ENCODE results near the gene PSIP1. TPM values are rescaled to one million over a fixed set of nuclear protein-coding genes. Genes with fewer than 3 reads are reported as not detected.
A peak's percentile ranks its signal among the peaks of the same experiment; 100 is the strongest.
"Not testable (repeated sequence)": the region's sequence is repeated elsewhere in the genome, so short reads cannot be mapped to it uniquely, and the experiment has no call there.

The PSIP1 gene
- total and polyA plus RNA-seq, 3 experiments from 2014 or later: 82.2 to 129 (median 86.3) TPM

GRCh38 chr9:15444141-15444540 lies 66.6 kb downstream of the PSIP1 start:
- peaks cover 14 to 80% (median 31%) of the 10 kb centered on the region in 3 donors for H3K36me3 Mint-ChIP-seq
- CTCF ChIA-PET: no interaction called here

GRCh38 chr9:15442264-15442663 lies 68.5 kb downstream of the PSIP1 start:
- DNase-seq; POLR2A ChIA-PET; H3K4me3 Mint-ChIP-seq; H3K27me3 Mint-ChIP-seq; CTCF ChIA-PET; H3K4me1 ChIP-seq (ENCODE audit: insufficient read depth, low read length); H3K27me3 ChIP-seq (ENCODE audit: insufficient read depth, low read length, poor library complexity, severe bottlenecking); H3K9me3 Mint-ChIP-seq; H3K27ac ChIP-seq (ENCODE audit: low read depth, low read length); H3K9me3 ChIP-seq (ENCODE audit: low read length); H3K27ac Mint-ChIP-seq; H3K4me3 ChIP-seq (ENCODE audit: low read length): not testable (repeated sequence)
- H3K36me3 ChIP-seq (ENCODE audit: insufficient read depth, low read length): peaks cover 24% of the 10 kb centered on the region
- Mint-ChIP-seq H3K36me3 (peaks cover 14 to 77% (median 19%) of the 10 kb centered on the region in 3 donors), H3K4me1 (peaks cover 24 to 30% (median 29%) of the 10 kb centered on the region in 3 donors)

More at GRCh38 chr9:15444141-15444540, 66.6 kb downstream of the PSIP1 start:
- H3K9me3 Mint-ChIP-seq: no peaks in the 10 kb centered on the region
- H3K27ac ChIP-seq (ENCODE audit: low read depth, low read length): no peak overlapping the region
- H3K27me3 Mint-ChIP-seq: no peaks in the 10 kb centered on the region
- H3K4me1 Mint-ChIP-seq: peaks cover 5 to 20% (median 16%) of the 10 kb centered on the region in 3 donors
- DNase-seq: no peak
- H3K36me3 ChIP-seq (ENCODE audit: insufficient read depth, low read length): peaks cover 31% of the 10 kb centered on the region
- no peaks in the 10 kb centered on the region for H3K4me1 ChIP-seq (ENCODE audit: insufficient read depth, low read length)
- H3K27ac Mint-ChIP-seq: peak overlapping the region in 1 of 8 donors; percentile 48
- no peaks in the 10 kb centered on the region for H3K27me3 ChIP-seq (ENCODE audit: insufficient read depth, low read length, poor library complexity, severe bottlenecking)
- no peak overlapping the region for H3K4me3 Mint-ChIP-seq
- no peak overlapping the region for H3K4me3 ChIP-seq (ENCODE audit: low read length)
- no peaks in the 10 kb centered on the region for H3K9me3 ChIP-seq (ENCODE audit: low read length)
- POLR2A ChIA-PET: no interaction called here

- CTCF ChIA-PET; H3K27me3 ChIP-seq (ENCODE audit: insufficient read depth, low read length, poor library complexity, severe bottlenecking); H3K27ac Mint-ChIP-seq; H3K4me1 ChIP-seq (ENCODE audit: insufficient read depth, low read length); H3K27me3 Mint-ChIP-seq; H3K9me3 Mint-ChIP-seq; H3K4me3 Mint-ChIP-seq; DNase-seq; H3K4me3 ChIP-seq (ENCODE audit: low read length); H3K9me3 ChIP-seq (ENCODE audit: low read length); POLR2A ChIA-PET; H3K27ac ChIP-seq (ENCODE audit: low read depth, low read length): not testable (repeated sequence)
- H3K36me3 Mint-ChIP-seq: peaks cover 14 to 76% (median 18%) of the 10 kb centered on the region in 3 donors
- peaks cover 25 to 31% (median 30%) of the 10 kb centered on the region in 3 donors for H3K4me1 Mint-ChIP-seq
- H3K36me3 ChIP-seq (ENCODE audit: insufficient read depth, low read length): peaks cover 20% of the 10 kb centered on the region
Observed at GRCh38 chr9:15441841-15442240, 68.9 kb downstream of the PSIP1 start.

- ChIA-PET CTCF (no interaction called here), POLR2A (interaction anchor here (0.6 kb wide), 1 partner anchor 17 kb away, joined by 3 read pairs; no protein-coding TSS in a partner anchor)
- H3K27ac Mint-ChIP-seq: peak overlapping the region in 1 of 8 donors; percentile 21
- peaks cover 20 to 69% (median 24%) of the 10 kb centered on the region in 3 donors for H3K36me3 Mint-ChIP-seq
- Histone ChIP-seq H3K36me3 (ENCODE audit: insufficient read depth, low read length) (peaks cover 18% of the 10 kb centered on the region), H3K9me3 (ENCODE audit: low read length) (no peaks in the 10 kb centered on the region), H3K4me1 (ENCODE audit: insufficient read depth, low read length) (no peaks in the 10 kb centered on the region), H3K4me3 (ENCODE audit: low read length) (no peak overlapping the region), H3K27ac (ENCODE audit: low read depth, low read length) (no peak overlapping the region), H3K27me3 (ENCODE audit: insufficient read depth, low read length, poor library complexity, severe bottlenecking) (no peaks in the 10 kb centered on the region)
- no peaks in the 10 kb centered on the region for H3K27me3 Mint-ChIP-seq
- DNase-seq: no peak
- H3K9me3 Mint-ChIP-seq: no peaks in the 10 kb centered on the region
- H3K4me3 Mint-ChIP-seq: no peak overlapping the region
- H3K4me1 Mint-ChIP-seq: peaks cover 29 to 46% (median 41%) of the 10 kb centered on the region in 3 donors
Observed at GRCh38 chr9:15438891-15439290, 71.9 kb downstream of the PSIP1 start.

DNA sequence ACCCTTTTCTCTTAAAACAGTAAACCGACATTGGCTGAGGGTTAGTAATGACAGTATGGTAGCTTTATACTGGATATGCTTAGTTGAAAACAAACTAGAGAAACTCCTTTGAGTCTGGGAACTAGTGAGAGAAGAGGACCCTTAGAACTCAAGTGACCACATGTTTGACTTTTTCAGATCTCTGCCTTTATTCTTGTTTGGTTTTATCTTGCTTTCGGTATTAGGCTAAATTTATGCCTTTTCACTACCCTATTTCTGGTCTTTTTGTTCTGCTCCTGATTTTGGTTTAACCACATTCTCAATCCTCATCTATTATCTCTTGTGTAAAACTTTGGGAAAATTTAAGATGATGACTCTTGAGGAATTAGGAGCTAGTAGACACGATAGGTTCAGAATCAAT lies 77.1 kb downstream of the PSIP1 start:
- Mint-ChIP-seq H3K27me3 (no peaks in the 10 kb centered on the region), H3K4me1 (peaks cover 50 to 79% (median 76%) of the 10 kb centered on the region in 3 donors), H3K27ac (peak overlapping the region in 1 of 8 donors; percentile 18), H3K36me3 (peaks cover 6 to 66% (median 20%) of the 10 kb centered on the region in 3 donors), H3K9me3 (no peaks in the 10 kb centered on the region), H3K4me3 (no peak overlapping the region)
- H3K36me3 ChIP-seq (ENCODE audit: insufficient read depth, low read length): peaks cover 17% of the 10 kb centered on the region
- ChIA-PET POLR2A (no interaction called here), CTCF (interaction anchor here (0.6 kb wide), 1 partner anchor 29 kb away, joined by 4 read pairs; no protein-coding TSS in a partner anchor)
- no peak overlapping the region for H3K27ac ChIP-seq (ENCODE audit: low read depth, low read length)
- no peaks in the 10 kb centered on the region for H3K9me3 ChIP-seq (ENCODE audit: low read length)
- DNase-seq: no peak
- H3K27me3 ChIP-seq (ENCODE audit: insufficient read depth, low read length, poor library complexity, severe bottlenecking): no peaks in the 10 kb centered on the region
- no peak overlapping the region for H3K4me3 ChIP-seq (ENCODE audit: low read length)
- H3K4me1 ChIP-seq (ENCODE audit: insufficient read depth, low read length): peaks cover 4% of the 10 kb centered on the region

- Mint-ChIP-seq H3K4me1 (peaks cover 48 to 79% (median 76%) of the 10 kb centered on the region in 3 donors), H3K9me3 (no peaks in the 10 kb centered on the region), H3K36me3 (peaks cover 6 to 65% (median 22%) of the 10 kb centered on the region in 3 donors), H3K4me3 (no peak overlapping the region), H3K27me3 (no peaks in the 10 kb centered on the region), H3K27ac (peak overlapping the region in 1 of 8 donors; percentile 78)
- DNase-seq: no peak
- Histone ChIP-seq H3K27me3 (ENCODE audit: insufficient read depth, low read length, poor library complexity, severe bottlenecking) (no peaks in the 10 kb centered on the region), H3K4me1 (ENCODE audit: insufficient read depth, low read length) (peaks cover 4% of the 10 kb centered on the region), H3K27ac (ENCODE audit: low read depth, low read length) (no peak overlapping the region), H3K4me3 (ENCODE audit: low read length) (no peak overlapping the region), H3K9me3 (ENCODE audit: low read length) (no peaks in the 10 kb centered on the region), H3K36me3 (ENCODE audit: insufficient read depth, low read length) (peaks cover 16% of the 10 kb centered on the region)
- POLR2A ChIA-PET: no interaction called here
- CTCF ChIA-PET: interaction anchor here (0.6 kb wide), 1 partner anchor 29 kb away, joined by 4 read pairs; no protein-coding TSS in a partner anchor
Observed at GRCh38 chr9:15433191-15433590, 77.6 kb downstream of the PSIP1 start.

GRCh38 chr9:15430920-15431844 lies 79.6 kb downstream of the PSIP1 start:
- CTCF ChIA-PET: interaction anchor here (0.6 to 1.1 kb wide), 3 partner anchors 79 to 153 kb away, joined by 3 read pairs; no protein-coding TSS in a partner anchor
- Mint-ChIP-seq H3K36me3 (peaks cover 5 to 60% (median 21%) of the 10 kb centered on the region in 3 donors), H3K9me3 (no peaks in the 10 kb centered on the region), H3K4me1 (peaks cover 48 to 80% (median 78%) of the 10 kb centered on the region in 3 donors), H3K27me3 (no peaks in the 10 kb centered on the region), H3K4me3 (no peak overlapping the region), H3K27ac (peak overlapping the region in 7 of 8 donors; percentile 3 to 80 (median 58))
- H3K36me3 ChIP-seq (ENCODE audit: insufficient read depth, low read length): peaks cover 18% of the 10 kb centered on the region
- no peak for DNase-seq
- POLR2A ChIA-PET: no interaction called here
- H3K4me3 ChIP-seq (ENCODE audit: low read length): no peak overlapping the region
- no peaks in the 10 kb centered on the region for H3K9me3 ChIP-seq (ENCODE audit: low read length)
- H3K27me3 ChIP-seq (ENCODE audit: insufficient read depth, low read length, poor library complexity, severe bottlenecking): no peaks in the 10 kb centered on the region
- H3K4me1 ChIP-seq (ENCODE audit: insufficient read depth, low read length): peaks cover 4% of the 10 kb centered on the region
- H3K27ac ChIP-seq (ENCODE audit: low read depth, low read length): no peak overlapping the region

DNA sequence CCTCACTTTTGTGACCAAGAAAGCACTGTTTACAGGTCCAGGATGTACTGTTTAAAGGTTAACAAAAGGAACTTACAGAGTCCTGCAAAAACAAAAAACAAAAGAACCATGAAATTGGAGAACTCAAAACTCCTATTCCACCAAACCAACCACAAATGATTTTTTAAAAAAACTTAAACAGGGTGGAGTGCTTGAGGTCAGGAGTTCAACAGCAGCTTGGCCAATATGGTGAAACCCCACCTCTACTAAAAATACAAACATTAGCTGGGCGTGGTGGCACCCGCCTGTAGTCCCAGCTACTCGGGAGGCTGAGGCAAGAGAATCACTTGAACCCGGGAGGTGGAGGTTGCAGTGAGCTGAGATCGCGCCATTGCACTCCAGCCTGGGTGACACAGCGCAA lies 83.1 kb downstream of the PSIP1 start:
- H3K4me3 ChIP-seq (ENCODE audit: low read length); H3K9me3 Mint-ChIP-seq; H3K9me3 ChIP-seq (ENCODE audit: low read length); H3K36me3 ChIP-seq (ENCODE audit: insufficient read depth, low read length); H3K27ac ChIP-seq (ENCODE audit: low read depth, low read length); DNase-seq; H3K27me3 ChIP-seq (ENCODE audit: insufficient read depth, low read length, poor library complexity, severe bottlenecking); H3K27me3 Mint-ChIP-seq; CTCF ChIA-PET: not testable (repeated sequence)
- Mint-ChIP-seq H3K27ac (peak overlapping the region in 1 of 8 donors; percentile 8), H3K4me3 (peak overlapping the region in 1 of 7 donors; percentile 38), H3K36me3 (peaks cover 10 to 59% (median 19%) of the 10 kb centered on the region in 3 donors), H3K4me1 (peaks cover 68 to 92% (median 86%) of the 10 kb centered on the region in 3 donors)
- H3K4me1 ChIP-seq (ENCODE audit: insufficient read depth, low read length): peaks cover 23% of the 10 kb centered on the region
- POLR2A ChIA-PET: interaction anchor here (0.5 to 0.6 kb wide), 2 partner anchors 100 to 103 kb away, joined by 3 to 8 read pairs; no protein-coding TSS in a partner anchor
